ENCODE measurements around the gene MYO1E.

Gene MYO1E

DNA sequence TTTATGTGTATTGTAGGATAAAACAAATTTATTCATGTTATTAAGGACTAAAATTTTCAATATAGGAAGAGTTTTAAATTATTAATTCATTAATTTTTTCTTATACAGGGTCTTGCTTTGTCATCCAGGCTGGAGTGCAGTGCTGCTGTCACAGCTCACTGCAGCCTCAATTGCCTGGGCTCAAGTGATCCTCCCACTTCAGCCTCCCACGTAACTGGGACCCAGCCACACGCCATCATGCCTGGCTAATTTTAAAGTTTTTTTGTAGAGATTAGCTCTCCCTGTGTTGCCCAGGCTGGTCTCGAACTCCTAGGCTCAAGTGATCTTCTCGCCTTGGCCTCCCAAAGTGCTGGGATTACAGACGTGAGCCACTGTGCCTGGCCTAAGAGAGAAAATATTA, 253.0 kb downstream of the MYO1E start:
- no peak for DNase-seq

- DNase-seq: no peak
Measured at GRCh38 chr15:59116771-59117170, 255.9 kb downstream of the MYO1E start.

DNA sequence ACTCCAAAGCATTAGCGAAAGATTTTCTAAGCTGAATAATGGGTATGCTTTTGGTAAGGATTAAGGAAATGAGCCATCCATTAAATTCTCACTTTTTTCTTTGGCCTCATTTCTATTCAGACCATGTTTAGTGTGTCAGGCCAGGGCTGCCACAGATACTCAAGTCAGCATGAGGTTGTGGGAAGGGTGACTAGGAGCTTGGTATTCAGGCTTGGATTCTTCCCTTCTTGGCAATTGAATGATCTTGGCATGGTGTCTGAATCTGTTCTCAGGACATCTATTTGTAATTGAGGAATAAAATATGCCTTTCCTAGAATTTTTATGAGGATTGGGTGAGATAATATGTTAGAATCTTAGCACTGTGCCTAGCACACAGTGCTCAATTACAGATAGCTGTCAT, 256.5 kb downstream of the MYO1E start:
- no peak for DNase-seq

GRCh38 chr15:59115047-59115446, 257.6 kb downstream of the MYO1E start:
- DNase-seq: no peak

DNA sequence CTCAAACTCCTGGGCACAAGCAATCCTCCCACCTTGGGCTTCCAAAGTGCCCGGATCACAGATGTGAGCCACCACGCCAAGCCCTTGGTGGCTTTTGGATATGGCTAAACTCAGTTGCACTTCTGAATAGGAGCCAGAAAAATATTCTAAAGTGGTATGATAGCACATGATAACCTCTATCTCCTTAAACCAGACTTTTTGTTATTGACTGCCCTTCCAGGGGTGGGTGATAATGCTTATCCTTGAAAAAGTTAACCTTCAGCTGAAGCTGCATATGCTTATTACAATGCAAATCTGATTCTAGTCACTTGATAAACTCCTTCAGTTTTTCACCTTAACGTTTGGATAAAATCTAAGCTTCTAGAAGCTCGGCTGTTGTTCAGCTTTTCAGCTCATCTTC, 261.4 kb downstream of the MYO1E start:
- DNase-seq: no peak

GRCh38 chr15:59105854-59106253, 266.8 kb downstream of the MYO1E start:
- DNase-seq: no peak

GRCh38 chr15:59104912-59105732, 267.5 kb downstream of the MYO1E start, which contains the start of gene CCNB2:
TSS of gene CCNB2 (plus strand) at chr15:59105146. CDS start at chr15:59105269, 123 bp downstream.
- peak; percentile 96 for DNase-seq

- no peak for DNase-seq
Measured at GRCh38 chr15:59104602-59104911, 268.1 kb downstream of the MYO1E start.

GRCh38 chr15:59099162-59099685, 273.4 kb downstream of the MYO1E start:
- DNase-seq: no peak

DNA sequence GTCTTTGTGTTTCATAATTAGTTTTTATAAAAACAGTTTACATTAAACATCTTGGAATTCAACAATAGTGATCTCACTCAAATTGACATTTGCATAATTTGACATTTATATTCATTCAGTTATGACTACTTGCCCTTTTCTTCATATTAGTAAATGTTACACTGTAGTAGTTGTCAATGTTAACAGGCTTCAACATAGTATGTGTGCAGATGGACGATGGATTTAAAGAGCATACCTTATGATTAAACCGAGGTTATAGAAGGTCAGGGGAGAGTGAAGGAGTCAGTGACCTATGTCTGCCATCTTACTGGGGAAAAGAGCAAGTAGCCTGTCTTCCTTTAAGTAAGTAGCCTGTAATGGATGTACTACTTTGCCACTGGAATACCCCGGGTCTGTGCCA, 276.2 kb downstream of the MYO1E start:
- DNase-seq: no peak

GRCh38 chr15:59094077-59094476, 278.6 kb downstream of the MYO1E start:
- DNase-seq: no peak

GRCh38 chr15:59087731-59088130, 284.9 kb downstream of the MYO1E start:
- no peak for DNase-seq
